Upper lobe of left lung (tissue), 4 donors: ENCODE results near the gene RIMBP3C.

Source experiments
- CTCF ChIP-seq, 6 experiments: fragments of 450-650 bp in 4 of 6; fragments of 200-600 bp in 2 of 6; sonication (generic) in 2 of 6; IDR thresholded peaks; one replicate each; pipeline ENCODE4 v1.5.1; 2016 to 2019; ENCODE audit warnings: antibody characterized with exemption in 6 of 6
- EP300 ChIP-seq, 4 donors: sonication (generic); formaldehyde crosslinking; IDR thresholded peaks; one replicate each; pipeline ENCODE4 v1.5.1; 2017; ENCODE audit warnings: antibody characterized with exemption in 4 of 4, control low read depth in 2 of 4
- POLR2A ChIP-seq, 4 donors: fragments of 450-650 bp; IDR thresholded peaks; one replicate each; pipeline ENCODE4 v1.5.1; 2016 to 2017; ENCODE audit warnings: antibody characterized with exemption in 4 of 4, mild to moderate bottlenecking in 2 of 4

- TF ChIP-seq POLR2A (IDR thresholded peaks at IDR 0.05) (no peak), CTCF (IDR thresholded peaks at IDR 0.05) (no peak), EP300 (IDR thresholded peaks at IDR 0.05) (no peak)
These were observed 12.7 kb upstream of the RIMBP3C start for GRCh38 chr22:21563912-21564311.
